Effector memory CD8-positive, alpha-beta T cell (primary cell): Measurements from ENCODE around the gene PIP4K2A.
A peak's percentile ranks its signal among the peaks of the same experiment; 100 is the strongest.

Source experiments
- ATAC-seq: fragments of 150-1000 bp; cut with Tn5 transposase; replicated peaks from 2 replicates; pipeline ENCODE4 v1.10.0; 2021; ENCODE audit warnings: mild to moderate bottlenecking, moderate library complexity
- DNase-seq, 3 experiments: peaks; one replicate each; pipeline ENCODE4 v3.0.0; 2021
- H3K27ac Mint-ChIP-seq, 2 donors: one replicate each; pipeline ENCODE4 v1.8.0; 2022; ENCODE audit warnings: mild to moderate bottlenecking in 2 of 2, mixed read lengths in 2 of 2, moderate library complexity in 2 of 2
- H3K27me3 Mint-ChIP-seq, 2 donors: one replicate each; pipeline ENCODE4 v1.8.0; 2022; ENCODE audit warnings: mixed read lengths in 2 of 2
- H3K36me3 Mint-ChIP-seq: one replicate; pipeline ENCODE4 v1.8.0; 2022; ENCODE audit warnings: mild to moderate bottlenecking, moderate library complexity, mixed read lengths; ENCODE audit not compliant: insufficient read depth
- H3K4me1 Mint-ChIP-seq, 2 donors: one replicate each; pipeline ENCODE4 v1.8.0; 2022; ENCODE audit warnings: low read depth in 2 of 2, mixed read lengths in 2 of 2
- H3K4me3 Mint-ChIP-seq, 2 donors: one replicate each; pipeline ENCODE4 v1.8.0; 2022; ENCODE audit warnings: mild to moderate bottlenecking in 2 of 2, mixed read lengths in 2 of 2, moderate library complexity in 2 of 2
- H3K9me3 Mint-ChIP-seq, 2 donors: one replicate each; pipeline ENCODE4 v1.8.0; 2022; ENCODE audit warnings: mixed read lengths in 2 of 2

PIP4K2A gene

DNA sequence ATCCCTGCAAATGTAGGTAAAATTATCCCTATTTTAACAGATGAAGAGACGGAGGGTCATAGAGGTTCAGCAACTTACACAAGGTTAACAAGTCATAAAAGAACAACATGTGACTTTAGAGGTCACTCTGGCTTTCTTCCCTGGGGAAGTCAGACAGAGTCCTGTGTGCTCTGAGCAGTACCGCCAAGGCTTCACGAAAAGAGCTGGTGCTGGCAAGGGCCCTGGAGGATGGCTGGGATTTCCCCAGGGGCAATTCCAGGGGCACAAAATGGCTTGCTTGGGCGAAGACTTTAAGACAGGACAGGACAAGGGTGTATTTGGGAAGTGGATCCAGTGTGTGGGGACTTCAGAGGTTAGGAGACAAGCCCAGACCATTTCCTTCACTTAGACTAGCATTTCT is 144.1 kb downstream of the PIP4K2A start:
- DNase-seq (no peak), ATAC-seq (no peak)
- peaks cover 72% of the 10 kb centered on the region for H3K36me3 Mint-ChIP-seq
- H3K27ac Mint-ChIP-seq: peak overlapping the region; percentile 91 to 97
- peak overlapping the region; percentile 15 to 50 for H3K4me3 Mint-ChIP-seq
- H3K27me3 Mint-ChIP-seq: no peaks in the 10 kb centered on the region
- no peaks in the 10 kb centered on the region for H3K9me3 Mint-ChIP-seq
- peaks cover 53 to 69% of the 10 kb centered on the region in 2 donors for H3K4me1 Mint-ChIP-seq

GRCh38 chr10:22568928-22569327 is 145.4 kb downstream of the PIP4K2A start:
- H3K27me3 Mint-ChIP-seq: no peaks in the 10 kb centered on the region
- ATAC-seq: no peak
- no peak overlapping the region for H3K4me3 Mint-ChIP-seq
- DNase-seq: no peak
- no peaks in the 10 kb centered on the region for H3K9me3 Mint-ChIP-seq
- peaks cover 58 to 75% of the 10 kb centered on the region in 2 donors for H3K4me1 Mint-ChIP-seq
- H3K27ac Mint-ChIP-seq: peak overlapping the region; percentile 91 to 97
- H3K36me3 Mint-ChIP-seq: peaks cover 77% of the 10 kb centered on the region

- peak overlapping the region; percentile 81 to 97 for H3K27ac Mint-ChIP-seq
- H3K36me3 Mint-ChIP-seq: peaks cover 69% of the 10 kb centered on the region
These were observed 150.3 kb downstream of the PIP4K2A start for GRCh38 chr10:22564060-22564459.

DNA sequence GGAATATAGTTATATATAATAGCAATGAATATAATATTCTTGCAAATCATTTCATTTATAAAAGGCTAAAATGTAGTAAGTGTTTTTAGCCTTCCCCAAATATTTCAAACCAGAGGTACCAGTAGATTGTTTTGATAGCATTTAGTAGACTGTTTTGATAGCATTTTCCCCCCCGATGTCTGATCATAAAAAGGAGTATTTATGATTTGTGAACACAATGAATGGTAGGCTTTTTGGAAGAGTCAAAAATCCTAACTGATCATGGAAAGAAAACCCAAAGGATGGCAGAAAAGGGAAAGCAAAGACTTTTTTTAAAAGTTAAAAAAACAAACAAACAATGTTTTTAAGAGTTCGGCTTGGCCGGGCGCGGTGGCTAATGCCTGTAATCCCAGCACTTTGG is 152.5 kb downstream of the PIP4K2A start:
- Mint-ChIP-seq H3K27me3 (no peaks in the 10 kb centered on the region), H3K36me3 (peaks cover 62% of the 10 kb centered on the region), H3K4me1 (peaks cover 28 to 36% of the 10 kb centered on the region in 2 donors), H3K9me3 (no peaks in the 10 kb centered on the region), H3K4me3 (no peak overlapping the region), H3K27ac (peak overlapping the region in 1 of 2 donors; percentile 81)
- DNase-seq (no peak), ATAC-seq (no peak)

More at GRCh38 chr10:22564060-22564459, 150.3 kb downstream of the PIP4K2A start:
- Mint-ChIP-seq H3K4me3 (peak overlapping the region; percentile 12 to 41), H3K4me1 (peaks cover 38 to 41% of the 10 kb centered on the region in 2 donors), H3K9me3 (no peaks in the 10 kb centered on the region), H3K27me3 (no peaks in the 10 kb centered on the region)
- DNase-seq (no peak), ATAC-seq (peak; percentile 54)

- Mint-ChIP-seq H3K27me3 (no peaks in the 10 kb centered on the region), H3K27ac (peak overlapping the region in 1 of 2 donors; percentile 34), H3K9me3 (no peaks in the 10 kb centered on the region), H3K4me3 (no peak overlapping the region), H3K4me1 (peaks cover 19 to 27% of the 10 kb centered on the region in 2 donors), H3K36me3 (peaks cover 63% of the 10 kb centered on the region)
- DNase-seq (no peak), ATAC-seq (no peak)
These were observed 153.5 kb downstream of the PIP4K2A start for GRCh38 chr10:22560913-22561239.

GRCh38 chr10:22560096-22560912 is 154.1 kb downstream of the PIP4K2A start:
- no peaks in the 10 kb centered on the region for H3K27me3 Mint-ChIP-seq
- H3K27ac Mint-ChIP-seq: peak overlapping the region in 1 of 2 donors; percentile 44
- H3K36me3 Mint-ChIP-seq: peaks cover 68% of the 10 kb centered on the region
- no peaks in the 10 kb centered on the region for H3K9me3 Mint-ChIP-seq
- H3K4me3 Mint-ChIP-seq: no peak overlapping the region
- DNase-seq (no peak), ATAC-seq (no peak)
- peaks cover 18 to 27% of the 10 kb centered on the region in 2 donors for H3K4me1 Mint-ChIP-seq

DNA sequence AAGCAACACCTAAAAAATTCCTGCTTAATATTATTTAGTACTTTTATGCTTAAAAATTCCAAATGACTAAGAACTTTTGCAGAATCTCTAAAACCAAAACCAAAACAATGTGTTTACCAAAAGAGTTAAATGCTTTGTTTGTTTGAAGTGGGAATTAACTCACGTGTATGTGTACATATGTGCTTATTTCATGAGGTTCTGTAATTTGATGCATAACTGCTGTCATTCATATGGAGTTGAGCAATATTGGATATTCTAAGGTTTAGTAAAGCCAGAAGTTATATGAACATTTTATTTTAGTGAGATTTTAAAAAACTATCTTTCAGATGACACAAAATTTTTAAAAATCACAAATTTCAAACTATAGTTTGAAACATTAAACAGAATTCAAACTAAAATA is 157.1 kb downstream of the PIP4K2A start:
- no peaks in the 10 kb centered on the region for H3K27me3 Mint-ChIP-seq
- H3K27ac Mint-ChIP-seq: peak overlapping the region in 1 of 2 donors; percentile 38
- peaks cover 1 to 10% of the 10 kb centered on the region in 2 donors for H3K4me1 Mint-ChIP-seq

GRCh38 chr10:22556774-22557173 is 157.6 kb downstream of the PIP4K2A start:
- ATAC-seq: no peak
- Mint-ChIP-seq H3K4me3 (no peak overlapping the region), H3K4me1 (peaks cover 4 to 13% of the 10 kb centered on the region in 2 donors), H3K36me3 (peaks cover 67% of the 10 kb centered on the region), H3K27me3 (no peaks in the 10 kb centered on the region), H3K27ac (peak overlapping the region in 1 of 2 donors; percentile 38), H3K9me3 (no peaks in the 10 kb centered on the region)
- no peak for DNase-seq

More for the DNA sequence above, 157.1 kb downstream of the PIP4K2A start:
- ATAC-seq (no peak), DNase-seq (no peak)
- no peak overlapping the region for H3K4me3 Mint-ChIP-seq
- peaks cover 71% of the 10 kb centered on the region for H3K36me3 Mint-ChIP-seq
- H3K9me3 Mint-ChIP-seq: no peaks in the 10 kb centered on the region

DNA sequence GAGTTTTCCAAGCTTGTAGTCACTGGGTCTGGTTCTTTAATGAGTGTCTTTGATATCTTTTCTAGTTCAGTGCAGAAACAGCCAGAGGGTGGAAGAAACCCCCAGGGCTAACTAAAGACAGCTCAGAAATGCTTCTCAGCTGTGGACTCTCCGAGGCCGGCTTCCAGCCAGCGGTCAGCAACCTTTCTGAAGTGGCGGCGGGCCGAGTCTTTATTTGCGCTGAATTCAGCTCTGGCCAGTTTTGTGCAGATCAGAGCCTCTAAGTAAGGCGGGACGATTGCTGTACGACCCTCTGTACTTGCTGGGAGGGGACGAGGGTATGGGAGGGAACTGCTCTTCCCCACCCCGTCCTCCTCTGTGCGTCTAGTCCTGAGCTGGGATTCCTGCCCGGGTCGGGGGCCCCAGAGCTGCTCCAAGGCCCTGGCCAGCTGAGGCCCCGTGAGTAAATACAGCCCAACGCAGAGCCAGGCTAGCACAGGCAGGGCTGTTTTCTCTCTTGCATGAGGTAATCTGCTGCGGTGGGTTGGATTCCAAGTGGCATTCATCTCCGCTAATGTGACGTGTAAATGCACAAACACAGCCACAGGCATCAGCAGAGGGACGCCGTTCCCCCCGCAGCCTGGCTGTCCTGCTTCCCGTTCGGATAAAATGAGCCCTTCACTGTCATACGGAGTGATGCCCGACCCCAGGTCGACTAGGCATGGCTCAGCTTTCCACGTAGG is 159.8 kb downstream of the PIP4K2A start:
- Mint-ChIP-seq H3K27ac (no peak overlapping the region), H3K9me3 (no peaks in the 10 kb centered on the region), H3K27me3 (no peaks in the 10 kb centered on the region), H3K4me1 (peaks cover 7 to 28% of the 10 kb centered on the region in 2 donors), H3K36me3 (peaks cover 71% of the 10 kb centered on the region), H3K4me3 (no peak overlapping the region)
- ATAC-seq: no peak
- DNase-seq: no peak

DNA sequence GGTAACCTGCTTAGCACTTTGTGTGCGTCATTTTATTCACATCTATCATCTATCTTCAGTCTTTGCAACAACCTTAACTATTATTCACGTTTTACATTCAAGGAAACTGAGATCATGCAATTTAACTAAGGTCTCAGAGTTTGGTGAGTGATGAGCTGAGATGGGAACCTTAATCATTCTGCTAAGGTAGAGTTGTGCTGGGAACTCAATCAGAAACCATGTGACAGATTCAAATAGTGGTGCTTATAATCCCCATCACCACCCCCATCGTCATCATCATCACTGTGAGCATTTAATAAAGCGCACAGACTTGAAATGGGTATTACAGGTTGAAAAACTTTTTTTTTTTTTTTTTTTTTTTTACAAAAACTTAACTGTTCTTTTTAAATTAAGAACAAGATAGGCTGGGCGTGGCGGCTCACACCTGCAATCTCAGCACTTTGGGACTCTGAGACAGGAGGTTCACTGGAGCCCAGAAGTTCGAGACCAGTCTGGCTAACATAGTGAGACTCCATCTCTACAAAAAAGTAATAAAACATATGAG is 160.9 kb downstream of the PIP4K2A start:
- no peak overlapping the region for H3K4me3 Mint-ChIP-seq
- H3K36me3 Mint-ChIP-seq: peaks cover 73% of the 10 kb centered on the region

DNA sequence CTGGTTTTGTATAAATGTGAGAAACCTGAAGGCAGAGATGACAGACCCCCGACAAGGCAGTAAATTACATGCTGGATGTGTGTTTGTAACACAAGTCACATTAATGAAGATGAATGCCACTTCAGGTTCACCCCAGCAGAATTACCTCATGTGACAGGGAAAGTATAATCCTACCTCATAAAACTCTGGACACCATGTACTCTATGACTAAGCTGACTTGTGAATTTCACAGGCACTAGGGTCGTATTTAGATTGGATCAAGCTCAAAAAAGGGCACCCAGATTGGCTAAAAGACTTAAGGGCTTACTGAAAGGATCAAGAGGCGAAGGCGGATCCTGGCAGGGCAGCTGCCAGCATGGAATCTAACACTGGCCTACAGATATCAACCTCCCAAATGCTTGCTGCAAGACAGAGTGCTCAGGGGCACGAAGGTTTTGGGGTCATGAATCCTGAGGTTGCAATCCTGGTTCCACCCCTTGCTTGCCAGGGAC is 161.4 kb downstream of the PIP4K2A start:
- H3K36me3 Mint-ChIP-seq: peaks cover 75% of the 10 kb centered on the region
- H3K4me1 Mint-ChIP-seq: peaks cover 7 to 23% of the 10 kb centered on the region in 2 donors
- H3K27me3 Mint-ChIP-seq: no peaks in the 10 kb centered on the region
- no peak for ATAC-seq
- no peak for DNase-seq
- H3K9me3 Mint-ChIP-seq: no peaks in the 10 kb centered on the region
- no peak overlapping the region for H3K4me3 Mint-ChIP-seq
- peak overlapping the region in 1 of 2 donors; percentile 7 for H3K27ac Mint-ChIP-seq

More for the DNA sequence above, 160.9 kb downstream of the PIP4K2A start:
- H3K27me3 Mint-ChIP-seq: no peaks in the 10 kb centered on the region
- no peak for ATAC-seq
- DNase-seq: no peak
- peak overlapping the region; percentile 7 to 25 for H3K27ac Mint-ChIP-seq
- peaks cover 7 to 28% of the 10 kb centered on the region in 2 donors for H3K4me1 Mint-ChIP-seq
- H3K9me3 Mint-ChIP-seq: no peaks in the 10 kb centered on the region

GRCh38 chr10:22551681-22552365 is 162.6 kb downstream of the PIP4K2A start:
- DNase-seq (no peak), ATAC-seq (no peak)
- peaks cover 77% of the 10 kb centered on the region for H3K36me3 Mint-ChIP-seq
- H3K4me3 Mint-ChIP-seq: no peak overlapping the region
- H3K4me1 Mint-ChIP-seq: peaks cover 7 to 26% of the 10 kb centered on the region in 2 donors
- no peaks in the 10 kb centered on the region for H3K27me3 Mint-ChIP-seq
- H3K9me3 Mint-ChIP-seq: no peaks in the 10 kb centered on the region
- peak overlapping the region in 1 of 2 donors; percentile 57 for H3K27ac Mint-ChIP-seq

DNA sequence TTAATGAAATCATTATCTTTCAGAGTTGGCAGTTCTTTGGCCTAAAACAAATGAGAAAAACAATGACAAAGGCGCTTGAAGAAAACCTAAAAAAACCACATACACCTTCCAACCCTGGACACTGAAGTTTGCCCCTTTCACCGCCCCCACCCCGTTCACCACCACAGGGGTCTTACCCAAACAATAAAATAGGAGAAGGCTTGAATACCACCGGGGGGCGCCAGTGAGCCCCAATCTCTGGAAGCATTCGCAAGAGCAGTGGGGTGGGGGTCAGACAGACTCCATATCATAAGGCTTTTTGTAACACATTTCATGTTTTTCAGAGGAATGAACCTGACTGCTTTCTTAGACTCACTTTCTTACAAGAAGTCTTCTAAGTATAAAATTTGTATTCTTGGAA is 163.6 kb downstream of the PIP4K2A start:
- peak overlapping the region; percentile 57 to 62 for H3K27ac Mint-ChIP-seq
- no peaks in the 10 kb centered on the region for H3K9me3 Mint-ChIP-seq
- H3K4me1 Mint-ChIP-seq: peaks cover 7 to 31% of the 10 kb centered on the region in 2 donors
- H3K4me3 Mint-ChIP-seq: no peak overlapping the region
- ATAC-seq: peak; percentile 71
- H3K36me3 Mint-ChIP-seq: peaks cover 81% of the 10 kb centered on the region
- DNase-seq: peak; percentile 61 to 68 (median 66)
- no peaks in the 10 kb centered on the region for H3K27me3 Mint-ChIP-seq
